ENCODE measurements around the gene NUDT6.

DNA sequence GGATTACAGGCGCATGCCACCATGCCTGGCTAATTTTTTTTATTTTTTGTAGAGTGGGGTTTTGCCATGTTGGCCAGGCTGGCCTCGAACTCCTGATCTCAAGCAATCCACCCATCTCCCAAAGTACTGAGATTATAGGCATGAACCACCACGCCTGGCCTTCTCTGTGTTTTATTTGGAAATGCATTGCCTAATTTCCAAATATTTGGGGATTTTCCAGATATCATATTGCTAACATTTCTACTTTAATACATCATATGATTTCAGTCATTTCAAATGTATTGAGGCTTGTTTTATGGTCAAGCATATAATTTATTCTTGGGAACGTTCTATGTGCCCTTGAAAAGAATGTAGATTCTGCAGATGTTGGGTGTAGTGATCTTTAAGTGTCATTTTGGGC, 57.0 kb downstream of the NUDT6 start:
- TF ChIP-seq, protein P1, sequence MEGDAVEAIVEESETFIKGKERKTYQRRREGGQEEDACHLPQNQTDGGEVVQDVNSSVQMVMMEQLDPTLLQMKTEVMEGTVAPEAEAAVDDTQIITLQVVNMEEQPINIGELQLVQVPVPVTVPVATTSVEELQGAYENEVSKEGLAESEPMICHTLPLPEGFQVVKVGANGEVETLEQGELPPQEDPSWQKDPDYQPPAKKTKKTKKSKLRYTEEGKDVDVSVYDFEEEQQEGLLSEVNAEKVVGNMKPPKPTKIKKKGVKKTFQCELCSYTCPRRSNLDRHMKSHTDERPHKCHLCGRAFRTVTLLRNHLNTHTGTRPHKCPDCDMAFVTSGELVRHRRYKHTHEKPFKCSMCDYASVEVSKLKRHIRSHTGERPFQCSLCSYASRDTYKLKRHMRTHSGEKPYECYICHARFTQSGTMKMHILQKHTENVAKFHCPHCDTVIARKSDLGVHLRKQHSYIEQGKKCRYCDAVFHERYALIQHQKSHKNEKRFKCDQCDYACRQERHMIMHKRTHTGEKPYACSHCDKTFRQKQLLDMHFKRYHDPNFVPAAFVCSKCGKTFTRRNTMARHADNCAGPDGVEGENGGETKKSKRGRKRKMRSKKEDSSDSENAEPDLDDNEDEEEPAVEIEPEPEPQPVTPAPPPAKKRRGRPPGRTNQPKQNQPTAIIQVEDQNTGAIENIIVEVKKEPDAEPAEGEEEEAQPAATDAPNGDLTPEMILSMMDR (conservative IDR thresholded peaks at IDR 0.05; ENCODE audit: low read depth, low read length) = no peak
- no peak for TF ChIP-seq EZH2 (IDR thresholded peaks at IDR 0.05; ENCODE audit: borderline replicate concordance, low read depth, low read length, poor library complexity, severe bottlenecking)

Measured in A673 (cell line).